PC-3 (cell line): ENCODE results near the gene PDS5A. TPM values are rescaled to one million over a fixed set of nuclear protein-coding genes. Genes with fewer than 3 reads are reported as not detected.
"Not testable (repeated sequence)": the region's sequence is repeated elsewhere in the genome, so short reads cannot be mapped to it uniquely, and the experiment has no call there.

Experiments
- ATAC-seq: fragments of 200-7000 bp; cut with Tn5 transposase; 2 replicates; pipeline ENCODE4 v1.9.1; 2020; ENCODE audit warnings: mild to moderate bottlenecking, moderate library complexity
- BruUV-seq: library from RNA; stranded (reverse); fragments of 400-500 nt; replicated peaks from 2 replicates; lab custom pipeline; 2021; lab: Mats Ljungman, UMichigan
- CTCF ChIA-PET: fragments of 300-600 bp; sonication (Branson Sonifier 250); formaldehyde crosslinking; loops from one replicate; lab custom pipeline; 2022; ENCODE audit warnings: antibody characterized with exemption; lab: Charles Lee
- POLR2A ChIA-PET: fragments of 300-600 bp; sonication (Branson Sonifier 250); formaldehyde crosslinking; loops from one replicate; lab custom pipeline; 2022; ENCODE audit warnings: antibody characterized with exemption; ENCODE audit not compliant: unreplicated experiment; lab: Charles Lee
- DNase-seq: peaks from one replicate; pipeline ENCODE4 v3.0.0-alpha.2; 2015
- H2AFZ ChIP-seq: fragments of 300-600 bp; sonication (generic); 2 replicates; pipeline ENCODE4 v1.6.0; 2016; ENCODE audit warnings: antibody characterized with exemption, low read length
- H3F3A ChIP-seq: fragments of 300-600 bp; sonication (generic); one replicate; pipeline ENCODE4 v1.6.0; 2017; ENCODE audit warnings: antibody characterized with exemption, low read length, control low read depth, mild to moderate bottlenecking; ENCODE audit not compliant: unreplicated experiment
- H3K27ac ChIP-seq: fragments of 300-600 bp; sonication (generic); 2 replicates; pipeline ENCODE4 v1.5.1; 2016; ENCODE audit warnings: mild to moderate bottlenecking, low read length
- H3K27me3 ChIP-seq: fragments of 300-600 bp; sonication (generic); 2 replicates; pipeline ENCODE4 v1.6.1; 2016; ENCODE audit warnings: low read length, mixed read lengths
- H3K36me3 ChIP-seq: fragments of 300-600 bp; sonication (generic); 2 replicates; pipeline ENCODE4 v1.6.1; 2016; ENCODE audit warnings: low read depth, mixed run types, low read length, mixed read lengths
- H3K4me1 ChIP-seq: fragments of 300-600 bp; sonication (generic); 2 replicates; pipeline ENCODE4 v1.5.1; 2016; ENCODE audit warnings: low read length; ENCODE audit not compliant: insufficient read depth
- H3K4me2 ChIP-seq: fragments of 300-600 bp; sonication (generic); 2 replicates; pipeline ENCODE4 v1.6.0; 2016; ENCODE audit warnings: low read length
- H3K4me3 ChIP-seq: fragments of 300-600 bp; sonication (generic); 2 replicates; pipeline ENCODE4 v1.5.1; 2016; ENCODE audit warnings: mild to moderate bottlenecking, low read length, mixed read lengths
- H3K79me2 ChIP-seq: fragments of 300-600 bp; sonication (generic); 2 replicates; pipeline ENCODE4 v1.6.1; 2017; ENCODE audit warnings: low read length, mixed read lengths
- H3K9ac ChIP-seq: fragments of 300-600 bp; sonication (generic); 2 replicates; pipeline ENCODE4 v1.6.0; 2016; ENCODE audit warnings: mild to moderate bottlenecking, low read length
- H3K9me2 ChIP-seq: fragments of 300-600 bp; sonication (generic); replicated peaks from 2 replicates; pipeline ENCODE4 v1.6.1; 2016; ENCODE audit warnings: mixed run types, low read length, mixed read lengths
- H3K9me3 ChIP-seq: fragments of 300-600 bp; sonication (generic); 2 replicates; pipeline ENCODE4 v1.6.1; 2016; ENCODE audit warnings: low read length, mixed read lengths
- H4K20me1 ChIP-seq: fragments of 300-600 bp; sonication (generic); 2 replicates; pipeline ENCODE4 v1.6.1; 2016; ENCODE audit warnings: low read length, mixed read lengths
- EZH2 ChIP-seq: fragments of 300-600 bp; sonication (generic); IDR thresholded peaks from one replicate; pipeline ENCODE4 v1.6.1; 2017; ENCODE audit warnings: antibody characterized with exemption, mild to moderate bottlenecking, low read length; ENCODE audit not compliant: unreplicated experiment
- EZH2phosphoT487 ChIP-seq: fragments of 300-600 bp; sonication (generic); IDR thresholded peaks from 2 replicates; pipeline ENCODE4 v1.6.1; 2018; ENCODE audit warnings: mild to moderate bottlenecking, antibody characterized with exemption, low read length, borderline replicate concordance
- intact Hi-C: fragments of 100-400 bp; cut with micrococcal nuclease; formaldehyde crosslinking; loops from 2 replicates; pipeline ENCODE4 v1.9.0; 2023
- total RNA-seq: library from RNA; depleted of rRNA; stranded (reverse); fragments of >200 nt; gene quantifications from 2 replicates; pipeline ENCODE4 v1.2.3, GENCODE V29; 2014
- TF ChIP-seq, protein P1 (sequence below): fragments of 300-600 bp; sonication (generic); conservative IDR thresholded peaks from 2 replicates; pipeline ENCODE4 v1.5.1; 2017; ENCODE audit warnings: antibody characterized with exemption, low read depth, mild to moderate bottlenecking, low read length

Gene PDS5A
- total RNA-seq, 1 experiment from 2014 or later = 39.9 TPM

DNA sequence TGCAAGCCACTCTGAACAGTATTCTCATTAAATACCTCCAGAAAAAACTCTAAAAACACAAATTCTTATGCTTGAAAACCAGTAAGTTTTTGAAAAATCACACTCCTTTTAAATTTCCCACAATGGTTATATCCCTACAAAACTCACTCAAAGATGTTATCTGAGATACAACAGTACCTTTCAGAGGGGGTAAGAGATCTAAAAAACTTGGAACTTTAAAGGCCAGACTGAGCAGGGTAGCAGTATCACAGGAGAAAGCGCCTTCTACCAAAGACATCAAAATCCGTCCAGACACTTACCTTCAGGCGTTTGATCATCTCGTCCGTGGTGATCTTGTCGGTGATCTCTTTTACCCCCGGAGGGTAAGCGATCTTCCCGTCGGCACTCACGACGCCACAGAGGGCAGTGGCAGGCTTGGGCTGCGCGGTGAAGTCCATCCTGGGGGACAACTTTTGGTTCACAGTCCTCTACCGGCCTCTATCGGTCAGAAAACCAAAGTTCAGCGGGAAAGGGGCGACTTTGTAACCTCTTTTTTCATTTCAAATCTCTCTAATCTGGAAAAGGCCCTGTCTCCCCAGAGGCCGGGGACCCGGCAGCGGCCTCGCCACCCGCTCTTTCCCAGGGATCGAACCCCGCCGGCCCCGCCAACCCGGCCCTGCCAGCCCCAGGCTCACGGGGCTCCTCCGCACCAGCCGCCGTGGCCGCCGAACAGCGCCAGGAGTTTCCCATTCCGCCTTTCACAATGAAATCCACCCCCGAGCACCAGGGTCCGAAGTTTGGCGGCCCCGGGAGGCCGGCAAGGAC, 1.4 kb downstream of the PDS5A start:
- Histone ChIP-seq H3K4me1 (peaks cover 12% of the 10 kb centered on the region), H3K9me3 (no peaks in the 10 kb centered on the region), H3K9me2 (no peaks in the 10 kb centered on the region), H2AFZ (peak overlapping the region; percentile 72), H3K4me3 (peak overlapping the region; percentile 96), H3K4me2 (peak overlapping the region; percentile 98), H3K9ac (peak overlapping the region; percentile 98), H3F3A (no peaks in the 10 kb centered on the region), H3K36me3 (peaks cover 22% of the 10 kb centered on the region; the same call in 1 of the 2 replicates), H3K79me2 (peaks cover 58% of the 10 kb centered on the region), H3K27me3 (no peaks in the 10 kb centered on the region), H4K20me1 (0 out of 2 replicates have a peak, but pooled peaks cover 8% of the 10 kb centered on the region), H3K27ac (peak overlapping the region; percentile 34; the same call in 1 of the 2 replicates)
- POLR2A ChIA-PET = no interaction called here
- no TSS peak for BruUV-seq
- ATAC-seq (peak; percentile 53), DNase-seq (peak; percentile 68)
- intact Hi-C loops = loop anchor here (5.0 to 10.0 kb wide), 3 partner anchors 81 to 512 kb away; partner anchors contain the start of genes N4BP2 and UBE2K
- no peak for TF ChIP-seq EZH2phosphoT487
- TF ChIP-seq, protein P1, sequence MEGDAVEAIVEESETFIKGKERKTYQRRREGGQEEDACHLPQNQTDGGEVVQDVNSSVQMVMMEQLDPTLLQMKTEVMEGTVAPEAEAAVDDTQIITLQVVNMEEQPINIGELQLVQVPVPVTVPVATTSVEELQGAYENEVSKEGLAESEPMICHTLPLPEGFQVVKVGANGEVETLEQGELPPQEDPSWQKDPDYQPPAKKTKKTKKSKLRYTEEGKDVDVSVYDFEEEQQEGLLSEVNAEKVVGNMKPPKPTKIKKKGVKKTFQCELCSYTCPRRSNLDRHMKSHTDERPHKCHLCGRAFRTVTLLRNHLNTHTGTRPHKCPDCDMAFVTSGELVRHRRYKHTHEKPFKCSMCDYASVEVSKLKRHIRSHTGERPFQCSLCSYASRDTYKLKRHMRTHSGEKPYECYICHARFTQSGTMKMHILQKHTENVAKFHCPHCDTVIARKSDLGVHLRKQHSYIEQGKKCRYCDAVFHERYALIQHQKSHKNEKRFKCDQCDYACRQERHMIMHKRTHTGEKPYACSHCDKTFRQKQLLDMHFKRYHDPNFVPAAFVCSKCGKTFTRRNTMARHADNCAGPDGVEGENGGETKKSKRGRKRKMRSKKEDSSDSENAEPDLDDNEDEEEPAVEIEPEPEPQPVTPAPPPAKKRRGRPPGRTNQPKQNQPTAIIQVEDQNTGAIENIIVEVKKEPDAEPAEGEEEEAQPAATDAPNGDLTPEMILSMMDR = peak; percentile 74
- CTCF ChIA-PET = no interaction called here

DNA sequence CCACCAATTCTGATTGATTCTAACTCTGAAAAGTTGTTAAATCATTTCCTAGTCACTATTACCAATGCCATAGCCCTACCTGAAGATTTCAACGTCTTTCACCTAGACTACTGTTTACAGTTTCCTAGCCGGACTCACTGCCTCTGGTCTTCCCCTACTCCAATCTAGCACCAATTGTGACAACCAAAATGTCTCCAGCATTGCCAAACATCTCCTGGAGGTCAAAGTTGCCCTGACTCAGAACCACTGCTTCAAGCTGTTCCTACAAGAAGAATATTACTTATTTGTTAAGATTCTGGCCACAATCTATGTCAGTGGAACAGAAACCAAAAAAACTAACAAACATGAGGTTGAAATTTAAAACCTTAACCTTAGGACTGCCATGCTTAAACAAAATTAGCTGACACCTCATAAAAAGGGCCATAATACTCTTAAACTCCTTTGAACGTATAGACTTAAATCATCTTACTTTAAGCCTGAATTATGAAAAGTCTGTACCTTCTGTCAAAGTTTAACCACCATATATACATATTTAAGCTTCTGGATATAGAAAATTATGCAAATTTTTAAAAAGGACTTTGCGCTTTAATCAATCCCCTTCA, 2.1 kb downstream of the PDS5A start:
- H3K4me3 ChIP-seq = peak overlapping the region; percentile 96
- peak overlapping the region; percentile 98 for H3K4me2 ChIP-seq
- no TSS peak for BruUV-seq
- H4K20me1 ChIP-seq = 0 out of 2 replicates have a peak, but pooled peaks cover 8% of the 10 kb centered on the region
- no peaks in the 10 kb centered on the region for H3K27me3 ChIP-seq
- no peak overlapping the region for H2AFZ ChIP-seq
- ATAC-seq = no peak
- POLR2A ChIA-PET = interaction anchor here (0.7 kb wide), 1 partner anchor 516 kb away, joined by 9 read pairs; no protein-coding TSS in a partner anchor
- no peaks in the 10 kb centered on the region for H3K9me2 ChIP-seq
- peak; percentile 5 for DNase-seq
- H3K36me3 ChIP-seq = peaks cover 22% of the 10 kb centered on the region; the same call in 1 of the 2 replicates
- H3K79me2 ChIP-seq = peaks cover 66% of the 10 kb centered on the region
- H3K9ac ChIP-seq = peak overlapping the region; percentile 98
- H3K9me3 ChIP-seq = no peaks in the 10 kb centered on the region
- no peak overlapping the region for H3K27ac ChIP-seq
- intact Hi-C loops = loop anchor here (5.0 to 10.0 kb wide), 3 partner anchors 82 to 511 kb away; partner anchors contain the start of genes N4BP2 and UBE2K
- H3K4me1 ChIP-seq = peaks cover 12% of the 10 kb centered on the region
- TF ChIP-seq EZH2 = no peak
- TF ChIP-seq, protein P1 = no peak
- TF ChIP-seq EZH2phosphoT487 = no peak
- H3F3A ChIP-seq = no peaks in the 10 kb centered on the region
- CTCF ChIA-PET = no interaction called here

DNA sequence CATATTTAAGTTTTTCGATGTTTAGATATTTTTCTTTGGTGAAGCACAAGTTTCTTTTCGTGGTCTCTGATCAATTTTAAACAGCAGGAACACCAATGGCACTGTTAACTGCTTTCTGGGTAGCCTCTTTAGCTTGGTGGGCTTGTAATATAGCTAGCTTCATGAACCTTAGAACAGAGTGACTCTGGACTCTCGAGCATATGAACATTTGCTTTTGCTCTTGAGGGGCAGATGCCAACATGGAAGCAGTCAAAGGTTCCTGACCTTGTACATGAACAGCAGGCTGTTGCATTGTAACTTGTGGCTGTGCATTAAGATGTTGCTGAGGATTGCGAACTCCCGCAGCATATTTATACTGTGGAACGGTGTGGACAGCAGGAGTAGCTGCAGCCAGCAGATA, 4.7 kb downstream of the PDS5A start:
- H3K9ac ChIP-seq, H3F3A ChIP-seq, POLR2A ChIA-PET, H3K4me2 ChIP-seq, H3K4me1 ChIP-seq, H3K27ac ChIP-seq, CTCF ChIA-PET, H3K4me3 ChIP-seq, H3K27me3 ChIP-seq, BruUV-seq, ATAC-seq, H4K20me1 ChIP-seq, H3K9me3 ChIP-seq, DNase-seq, H3K9me2 ChIP-seq, H2AFZ ChIP-seq: not testable (repeated sequence)
- Histone ChIP-seq H3K79me2 (peaks cover 89% of the 10 kb centered on the region), H3K36me3 (peaks cover 22% of the 10 kb centered on the region)
- intact Hi-C loops = loop anchor here (10.0 kb wide), 1 partner anchor 508 kb away; no protein-coding TSS in a partner anchor
